Transverse colon (tissue), 4 donors: ENCODE results near the gene ZNF385B. TPM values are rescaled to one million over a fixed set of nuclear protein-coding genes. Genes with fewer than 3 reads are reported as not detected.

Experiments used
- DNase-seq: peaks from one replicate; pipeline ENCODE4 v3.0.0-alpha.2; 2019
- H3K27ac ChIP-seq, 4 donors: fragments of 200-600 bp; sonication (generic); 2 replicates each; pipeline ENCODE4 v1.5.1; 2016 to 2018; ENCODE audit warnings: inconsistent platforms in 4 of 4
- H3K27me3 ChIP-seq: fragments of 200-600 bp; sonication (generic); 2 replicates; pipeline ENCODE4 v1.5.1; 2017; ENCODE audit warnings: inconsistent platforms
- H3K36me3 ChIP-seq, 4 donors: fragments of 200-600 bp; sonication (generic); 2 replicates each; pipeline ENCODE4 v1.5.1; 2017 to 2019; ENCODE audit warnings: inconsistent platforms in 4 of 4
- H3K4me1 ChIP-seq, 4 donors: fragments of 200-600 bp; sonication (generic); 2 replicates each; pipeline ENCODE4 v1.5.1; 2017 to 2020; ENCODE audit warnings: inconsistent platforms in 4 of 4
- H3K4me3 ChIP-seq, 4 donors: fragments of 200-600 bp; sonication (generic); 1 replicate in 1 of 4; 2 replicates in 3 of 4; pipeline versions ENCODE4 v1.5.1 to v1.6.1; 2017 to 2019; ENCODE audit warnings: inconsistent platforms in 4 of 4
- H3K9me3 ChIP-seq, 2 donors: fragments of 200-600 bp; sonication (generic); 2 replicates each; pipeline ENCODE4 v1.5.1; 2017 to 2019; ENCODE audit warnings: inconsistent platforms in 2 of 2
- CTCF ChIP-seq, 5 experiments: fragments of 200-600 bp in 3 of 5; fragments of 450-650 bp in 2 of 5; sonication (generic) in 3 of 5; IDR thresholded peaks; 1 replicate in 2 of 5; 2 replicates in 3 of 5; pipeline ENCODE4 v1.5.1; 2016 to 2017; ENCODE audit warnings: antibody characterized with exemption in 5 of 5, inconsistent platforms in 3 of 5, mild to moderate bottlenecking in 2 of 5, moderate library complexity in 1 of 5
- EP300 ChIP-seq: sonication (generic); formaldehyde crosslinking; IDR thresholded peaks from one replicate; pipeline ENCODE4 v1.6.1; 2017; ENCODE audit warnings: antibody characterized with exemption, low read depth
- POLR2A ChIP-seq: fragments of 450-650 bp; IDR thresholded peaks from one replicate; pipeline ENCODE4 v1.6.1; 2016; ENCODE audit warnings: antibody characterized with exemption, mild to moderate bottlenecking, moderate library complexity
- POLR2AphosphoS5 ChIP-seq, 3 donors: sonication (generic); formaldehyde crosslinking; IDR thresholded peaks; one replicate each; pipeline ENCODE4 v1.6.1; 2016; ENCODE audit warnings: antibody characterized with exemption in 3 of 3
- whole genome bisulfite sequencing, 2 donors: methylation state at CpG; one replicate each; pipeline ENCODE4 v1.1.5; 2018; ENCODE audit warnings: low coverage in 1 of 2; 5-methylcytosine and 5-hydroxymethylcytosine counted together
- in situ Hi-C, 4 donors: fragments of 200-750 bp; cut with MboI; loops; one replicate each; pipeline versions ENCODE4 v1.15.0 to v1.15.1; 2017; ENCODE audit warnings: low sequenced_read_pairs in 3 of 4, low pct_ligation_motif_present in 1 of 4, low pct_unique_long_range_greater_than_20kb in 1 of 4
- intact Hi-C: fragments of 100-400 bp; cut with DNase I; formaldehyde crosslinking; loops from one replicate; pipeline ENCODE4 v1.15.1; 2023; ENCODE audit warnings: low total_unique reads
- total RNA-seq, 4 donors: library from RNA; depleted of rRNA; stranded (reverse); fragments of >200 nt; gene quantifications; one replicate each; pipeline ENCODE4 v1.1.0, GENCODE V29; 2016

ZNF385B gene
- total RNA-seq, 4 donors from 2014 or later = 1.2 to 6.0 (median 2.4) TPM

DNA sequence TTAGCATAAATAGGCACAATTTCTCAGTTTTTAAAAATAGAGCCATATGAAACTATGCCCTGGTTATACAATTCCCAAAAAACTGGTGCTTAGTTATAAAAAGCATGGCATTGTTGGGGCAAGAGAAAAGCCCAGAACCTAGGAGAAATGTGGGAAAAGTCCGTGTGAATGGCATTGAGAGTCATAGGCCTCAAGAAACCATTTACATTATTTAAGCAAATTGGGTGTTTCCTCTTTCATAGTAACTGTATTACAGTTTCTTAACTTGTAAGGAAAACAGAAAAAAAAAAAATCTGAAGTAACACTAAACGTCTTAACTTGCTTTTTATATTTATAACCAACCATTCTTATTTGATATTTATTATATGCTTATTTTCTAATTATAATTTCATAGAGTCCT lies 425.8 kb downstream of the ZNF385B start:
- in situ Hi-C loops (loop anchor here in 1 of 4 donors (25.0 kb wide), 1 partner anchor 652 kb away; no protein-coding TSS in a partner anchor), intact Hi-C loops (no loop called here)
- no peaks in the 10 kb centered on the region for H3K36me3 ChIP-seq
- 66 to 78% methylated on average over 2 of the region's 2 CpGs for WGBS, 2 donors
- no peaks in the 10 kb centered on the region for H3K27me3 ChIP-seq
- H3K9me3 ChIP-seq = no peaks in the 10 kb centered on the region
- H3K4me1 ChIP-seq = no peaks in the 10 kb centered on the region
- H3K4me3 ChIP-seq = no peak overlapping the region
- H3K27ac ChIP-seq = no peak overlapping the region
- TF ChIP-seq POLR2AphosphoS5 (IDR thresholded peaks at IDR 0.05) = no peak
- no peak for TF ChIP-seq POLR2A
- no peak for TF ChIP-seq CTCF (IDR thresholded peaks at IDR 0.05)
- TF ChIP-seq EP300 = no peak
- no peak for DNase-seq

GRCh38 chr2:179435000-179435399 lies 426.4 kb downstream of the ZNF385B start:
- no peak for DNase-seq
- intact Hi-C loops = no loop called here

DNA sequence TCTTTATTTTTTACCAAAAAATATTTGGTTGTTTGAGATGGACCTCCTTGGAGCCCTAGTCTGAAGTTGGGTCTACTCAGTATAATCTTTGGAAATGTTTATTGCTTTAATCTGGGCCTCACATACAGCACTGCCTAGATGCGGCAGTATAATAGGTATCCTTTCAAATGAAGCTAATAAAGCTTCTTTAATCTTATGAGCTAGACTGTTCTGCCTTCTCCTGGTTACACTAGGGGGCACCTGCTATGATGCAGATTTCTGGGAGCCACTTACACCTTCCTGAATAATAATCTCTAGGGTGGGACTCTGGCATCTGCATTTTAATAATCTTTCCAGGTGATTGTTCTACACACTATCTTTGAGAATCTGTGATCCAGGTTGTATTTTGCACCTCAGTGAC lies 427.1 kb downstream of the ZNF385B start:
- in situ Hi-C loops (loop anchor here in 1 of 4 donors (25.0 kb wide), 1 partner anchor 653 kb away; no protein-coding TSS in a partner anchor), intact Hi-C loops (no loop called here)
- no peak for TF ChIP-seq EP300
- no peak for TF ChIP-seq POLR2A
- no peak for TF ChIP-seq CTCF (IDR thresholded peaks at IDR 0.05)
- TF ChIP-seq POLR2AphosphoS5 (IDR thresholded peaks at IDR 0.05) = no peak
- WGBS, 2 donors = 95% methylated on average over 1 of the region's 1 CpG; no CpG with 5 or more reads in 1 of the 2 donors
- DNase-seq = no peak
- no peaks in the 10 kb centered on the region for H3K9me3 ChIP-seq
- no peak overlapping the region for H3K4me3 ChIP-seq
- H3K36me3 ChIP-seq = no peaks in the 10 kb centered on the region
- no peaks in the 10 kb centered on the region for H3K27me3 ChIP-seq
- no peak overlapping the region for H3K27ac ChIP-seq
- no peaks in the 10 kb centered on the region for H3K4me1 ChIP-seq

More at GRCh38 chr2:179435000-179435399, 426.4 kb downstream of the ZNF385B start:
- H3K9me3 ChIP-seq = no peaks in the 10 kb centered on the region
- 71 to 82% methylated on average over 2 to 4 of the region's 4 CpGs for WGBS, 2 donors
- H3K4me1 ChIP-seq = no peaks in the 10 kb centered on the region
- no peak overlapping the region for H3K4me3 ChIP-seq
- no peaks in the 10 kb centered on the region for H3K36me3 ChIP-seq
- H3K27ac ChIP-seq = no peak overlapping the region
- in situ Hi-C loops = loop anchor here in 1 of 4 donors (25.0 kb wide), 1 partner anchor 652 kb away; no protein-coding TSS in a partner anchor
- TF ChIP-seq POLR2A = no peak
- TF ChIP-seq POLR2AphosphoS5 (IDR thresholded peaks at IDR 0.05) = no peak
- TF ChIP-seq CTCF (IDR thresholded peaks at IDR 0.05) = no peak
- TF ChIP-seq EP300 = no peak
- H3K27me3 ChIP-seq = no peaks in the 10 kb centered on the region

DNA sequence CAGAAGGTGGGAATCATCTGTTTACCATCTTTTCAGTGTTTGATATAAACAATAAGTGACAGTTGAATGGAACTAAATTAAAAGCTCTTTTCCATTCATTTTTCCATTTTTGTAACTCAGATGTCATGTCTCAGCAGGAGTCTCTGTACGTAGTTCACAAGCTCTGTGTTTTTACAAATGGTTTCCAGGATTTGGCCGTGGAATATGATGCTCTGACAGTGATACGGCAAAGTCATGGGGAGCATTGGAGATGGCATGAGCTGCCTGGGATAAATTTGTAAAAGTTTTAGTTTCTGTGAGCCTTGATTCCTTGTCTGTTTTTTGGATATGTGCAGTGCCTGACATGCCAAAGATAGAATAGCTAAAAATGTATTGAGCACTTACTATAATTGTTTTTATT lies 428.7 kb downstream of the ZNF385B start:
- in situ Hi-C loops = loop anchor here in 1 of 4 donors (25.0 kb wide), 1 partner anchor 655 kb away; no protein-coding TSS in a partner anchor
- Histone ChIP-seq H3K9me3 (no peaks in the 10 kb centered on the region), H3K4me1 (no peaks in the 10 kb centered on the region), H3K27me3 (no peaks in the 10 kb centered on the region), H3K36me3 (no peaks in the 10 kb centered on the region), H3K27ac (no peak overlapping the region), H3K4me3 (no peak overlapping the region)
- 89 to 94% methylated on average over 3 of the region's 3 CpGs for WGBS, 2 donors
- DNase-seq = no peak
- TF ChIP-seq POLR2A = no peak
- TF ChIP-seq POLR2AphosphoS5 (IDR thresholded peaks at IDR 0.05) = no peak
- no peak for TF ChIP-seq EP300
- TF ChIP-seq CTCF (IDR thresholded peaks at IDR 0.05) = no peak
- intact Hi-C loops = no loop called here
